KMS-11 (cell line): ENCODE measurements around the gene ADIPOR1.
"Not testable (repeated sequence)": the region's sequence is repeated elsewhere in the genome, so short reads cannot be mapped to it uniquely, and the experiment has no call there.

Experiments
- H2AFZ ChIP-seq: fragments of 200-600 bp; sonication (generic); 2 replicates; pipeline ENCODE4 v1.6.1; 2016; ENCODE audit warnings: antibody characterized with exemption, mixed run types, low read depth
- H3K27ac ChIP-seq: fragments of 200-600 bp; sonication (generic); 2 replicates; pipeline ENCODE4 v1.6.1; 2016; ENCODE audit warnings: mild to moderate bottlenecking, mixed run types
- H3K27me3 ChIP-seq: fragments of 200-600 bp; sonication (generic); 2 replicates; pipeline ENCODE4 v1.6.1; 2017; ENCODE audit warnings: mild to moderate bottlenecking, low read depth, mixed run types, moderate library complexity; ENCODE audit not compliant: insufficient read depth
- H3K36me3 ChIP-seq: fragments of 200-600 bp; sonication (generic); 2 replicates; pipeline ENCODE4 v1.6.1; 2017; ENCODE audit warnings: mild to moderate bottlenecking, mixed run types; ENCODE audit not compliant: insufficient read depth
- H3K4me1 ChIP-seq: fragments of 200-600 bp; sonication (generic); 2 replicates; pipeline ENCODE4 v1.6.1; 2016; ENCODE audit warnings: mild to moderate bottlenecking, low read depth, mixed run types; ENCODE audit not compliant: poor library complexity, severe bottlenecking
- H3K4me2 ChIP-seq: fragments of 200-600 bp; sonication (generic); 2 replicates; pipeline ENCODE4 v1.7.0; 2016; ENCODE audit warnings: mild to moderate bottlenecking, mixed run types
- H3K4me3 ChIP-seq: fragments of 200-600 bp; sonication (generic); IDR thresholded peaks from 2 replicates; pipeline ENCODE4 v1.6.1; 2017; ENCODE audit warnings: low read depth, low read length, mixed read lengths; ENCODE audit not compliant: insufficient read depth
- H3K79me2 ChIP-seq: fragments of 200-600 bp; sonication (generic); 2 replicates; pipeline ENCODE4 v1.6.1; 2016; ENCODE audit warnings: low read depth, mixed run types; ENCODE audit not compliant: insufficient read depth
- H3K9ac ChIP-seq: fragments of 200-600 bp; sonication (generic); 2 replicates; pipeline ENCODE4 v1.6.1; 2016; ENCODE audit warnings: mild to moderate bottlenecking, mixed run types
- H4K20me1 ChIP-seq: fragments of 200-600 bp; sonication (generic); 2 replicates; pipeline ENCODE4 v1.6.1; 2016; ENCODE audit warnings: mild to moderate bottlenecking, mixed run types; ENCODE audit not compliant: insufficient read depth
- TF ChIP-seq, protein P1 (sequence below): fragments of 200-600 bp; sonication (generic); conservative IDR thresholded peaks from 2 replicates; pipeline ENCODE4 v1.6.1; 2017; ENCODE audit warnings: low read depth, mild to moderate bottlenecking, antibody characterized with exemption, low read length, moderate library complexity, mixed read lengths

ADIPOR1 gene

DNA sequence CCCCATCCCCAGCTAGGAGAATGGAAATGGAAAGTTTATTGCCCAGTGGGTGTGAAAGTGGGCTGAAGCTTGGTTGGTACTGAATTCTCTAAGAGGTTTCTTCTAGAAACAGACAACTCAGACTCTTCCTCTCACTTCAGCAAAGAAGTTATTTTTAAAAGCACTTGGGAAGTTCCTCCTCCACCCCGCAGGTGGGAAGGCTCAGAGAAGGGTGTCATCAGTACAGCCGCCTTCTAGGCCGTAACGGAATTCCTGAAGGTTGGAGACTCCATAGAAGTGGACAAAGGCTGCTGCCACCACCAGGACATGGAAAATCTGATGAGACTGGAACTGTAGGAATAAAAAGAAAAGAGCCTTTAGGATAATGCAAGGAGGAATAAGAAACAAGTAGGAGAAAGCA is 16.7 kb downstream of the ADIPOR1 start:
- Histone ChIP-seq H3K27me3 (no peaks in the 10 kb centered on the region), H3K36me3 (no peaks in the 10 kb centered on the region; the same call in 1 of the 2 replicates), H3K9ac (no peak overlapping the region), H3K4me2 (no peak overlapping the region), H3K4me1 (no peaks in the 10 kb centered on the region), H3K79me2 (no peaks in the 10 kb centered on the region), H2AFZ (no peak overlapping the region), H3K27ac (no peak overlapping the region), H3K4me3 (no peak overlapping the region), H4K20me1 (no peaks in the 10 kb centered on the region)
- TF ChIP-seq, protein P1, sequence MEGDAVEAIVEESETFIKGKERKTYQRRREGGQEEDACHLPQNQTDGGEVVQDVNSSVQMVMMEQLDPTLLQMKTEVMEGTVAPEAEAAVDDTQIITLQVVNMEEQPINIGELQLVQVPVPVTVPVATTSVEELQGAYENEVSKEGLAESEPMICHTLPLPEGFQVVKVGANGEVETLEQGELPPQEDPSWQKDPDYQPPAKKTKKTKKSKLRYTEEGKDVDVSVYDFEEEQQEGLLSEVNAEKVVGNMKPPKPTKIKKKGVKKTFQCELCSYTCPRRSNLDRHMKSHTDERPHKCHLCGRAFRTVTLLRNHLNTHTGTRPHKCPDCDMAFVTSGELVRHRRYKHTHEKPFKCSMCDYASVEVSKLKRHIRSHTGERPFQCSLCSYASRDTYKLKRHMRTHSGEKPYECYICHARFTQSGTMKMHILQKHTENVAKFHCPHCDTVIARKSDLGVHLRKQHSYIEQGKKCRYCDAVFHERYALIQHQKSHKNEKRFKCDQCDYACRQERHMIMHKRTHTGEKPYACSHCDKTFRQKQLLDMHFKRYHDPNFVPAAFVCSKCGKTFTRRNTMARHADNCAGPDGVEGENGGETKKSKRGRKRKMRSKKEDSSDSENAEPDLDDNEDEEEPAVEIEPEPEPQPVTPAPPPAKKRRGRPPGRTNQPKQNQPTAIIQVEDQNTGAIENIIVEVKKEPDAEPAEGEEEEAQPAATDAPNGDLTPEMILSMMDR, result no peak

DNA sequence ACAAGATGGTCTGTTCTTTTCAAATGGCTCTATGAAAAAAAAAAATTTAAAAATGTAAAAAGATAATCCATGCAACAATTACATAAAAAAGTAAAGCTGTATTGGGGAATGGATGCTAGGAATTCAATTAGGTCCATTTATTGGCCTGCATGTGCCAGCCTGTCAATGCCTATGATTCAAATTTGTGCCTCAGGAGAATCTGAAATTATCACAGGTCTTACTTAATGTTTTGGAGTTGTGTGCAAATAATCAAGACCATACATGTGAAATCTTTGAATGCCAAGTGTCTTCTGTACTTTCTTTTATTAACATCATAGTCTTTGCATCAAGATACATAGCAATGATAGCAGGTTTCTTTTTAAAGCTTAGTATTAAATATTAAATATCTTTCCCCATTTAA is 17.6 kb downstream of the ADIPOR1 start:
- Histone ChIP-seq H2AFZ (no peak overlapping the region), H3K4me1 (no peaks in the 10 kb centered on the region), H3K4me3 (no peak overlapping the region), H3K79me2 (no peaks in the 10 kb centered on the region), H3K27ac (no peak overlapping the region), H4K20me1 (no peaks in the 10 kb centered on the region), H3K9ac (no peak overlapping the region), H3K4me2 (no peak overlapping the region), H3K27me3 (no peaks in the 10 kb centered on the region), H3K36me3 (no peaks in the 10 kb centered on the region; the same call in 1 of the 2 replicates)
- TF ChIP-seq, protein P1, result no peak

DNA sequence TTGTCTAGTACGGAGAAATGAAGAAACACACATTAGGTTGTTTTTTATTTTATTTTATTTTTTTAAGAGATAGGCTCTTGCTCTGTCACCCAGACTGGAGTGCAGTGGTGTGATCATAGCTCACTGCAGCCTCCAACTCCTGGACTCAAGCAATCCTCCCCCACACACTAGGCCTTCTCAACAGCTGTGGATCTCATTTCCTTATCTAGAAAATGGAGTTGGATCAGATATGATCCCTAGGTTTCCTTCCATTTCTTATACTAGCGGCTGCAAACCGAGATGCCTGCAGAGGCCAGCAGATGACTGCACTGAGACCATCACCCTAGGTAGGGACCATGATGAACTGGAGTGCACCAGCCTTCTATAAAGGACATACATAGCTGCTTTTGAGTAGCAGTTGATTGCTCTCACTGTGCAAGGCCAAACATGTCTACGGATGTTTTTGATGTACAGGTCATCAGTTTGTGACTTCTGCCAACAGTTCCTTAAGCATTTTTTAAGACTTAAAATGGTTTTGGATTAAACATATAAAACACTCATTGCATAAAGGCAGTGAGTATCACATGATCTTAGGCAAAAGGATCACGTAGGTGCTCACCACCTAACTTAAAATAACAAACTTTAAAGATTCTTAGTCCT is 19.7 kb downstream of the ADIPOR1 start:
- no peak overlapping the region for H3K4me3 ChIP-seq
- H2AFZ ChIP-seq, result no peak overlapping the region
- H3K4me1 ChIP-seq, result no peaks in the 10 kb centered on the region
- H3K27me3 ChIP-seq, result no peaks in the 10 kb centered on the region
- H3K27ac ChIP-seq, result no peak overlapping the region
- H3K36me3 ChIP-seq, result no peaks in the 10 kb centered on the region; the same call in 1 of the 2 replicates
- no peaks in the 10 kb centered on the region for H3K79me2 ChIP-seq
- no peaks in the 10 kb centered on the region for H4K20me1 ChIP-seq
- TF ChIP-seq, protein P1, result no peak
- H3K9ac ChIP-seq, result no peak overlapping the region
- H3K4me2 ChIP-seq, result no peak overlapping the region

DNA sequence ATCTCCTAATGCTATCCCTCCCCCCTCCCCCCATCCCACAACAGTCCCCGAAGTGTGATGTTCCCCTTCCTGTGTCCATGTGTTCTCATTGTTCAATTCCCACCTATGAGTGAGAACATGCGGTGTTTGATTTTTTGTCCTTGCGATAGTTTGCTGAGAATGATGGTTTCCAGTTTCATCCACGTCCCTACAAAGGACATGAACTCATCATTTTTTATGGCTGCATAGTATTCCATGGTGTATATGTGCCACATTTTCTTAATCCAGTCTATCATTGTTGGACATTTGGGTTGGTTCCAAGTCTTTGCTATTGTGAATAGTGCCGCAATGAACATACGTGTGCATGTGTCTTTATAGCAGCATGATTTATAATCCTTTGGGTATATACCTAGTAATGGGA is 21.7 kb downstream of the ADIPOR1 start:
- H3K9ac ChIP-seq, result not testable (repeated sequence)

DNA sequence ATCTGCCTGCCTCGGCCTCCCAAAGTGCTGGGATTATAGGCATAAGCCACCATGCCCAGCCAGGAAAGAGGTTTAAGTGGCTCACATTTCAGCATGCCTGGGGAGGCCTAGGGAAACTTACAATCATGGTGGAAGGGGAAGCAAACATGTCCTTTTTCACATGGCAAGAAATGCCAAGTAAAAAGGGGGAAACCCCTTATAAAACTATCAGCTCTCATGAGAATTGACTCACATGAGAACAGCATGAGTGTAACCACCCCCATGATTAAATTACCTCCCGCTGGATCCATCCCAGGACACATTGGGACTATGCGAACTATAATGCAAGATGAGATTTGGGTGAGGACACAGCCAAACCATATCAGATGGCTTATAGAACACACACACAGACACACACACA is 22.3 kb downstream of the ADIPOR1 start:
- Histone ChIP-seq H3K79me2 (no peaks in the 10 kb centered on the region), H4K20me1 (no peaks in the 10 kb centered on the region), H3K27me3 (no peaks in the 10 kb centered on the region), H3K9ac (no peak overlapping the region), H3K4me1 (no peaks in the 10 kb centered on the region), H3K36me3 (no peaks in the 10 kb centered on the region), H3K4me2 (no peak overlapping the region), H3K27ac (no peak overlapping the region), H2AFZ (no peak overlapping the region), H3K4me3 (no peak overlapping the region)
- TF ChIP-seq, protein P1, result no peak

More for the DNA sequence above, 21.7 kb downstream of the ADIPOR1 start:
- not testable (repeated sequence) for H3K27me3 ChIP-seq, H4K20me1 ChIP-seq, H3K36me3 ChIP-seq, H3K79me2 ChIP-seq, H3K4me1 ChIP-seq, H3K27ac ChIP-seq, H3K4me2 ChIP-seq, H3K4me3 ChIP-seq, H2AFZ ChIP-seq
